Measurements from ENCODE around the gene FCRL5. TPM values are rescaled to one million over a fixed set of nuclear protein-coding genes. Genes with fewer than 3 reads are reported as not detected.

FCRL5 gene
- total RNA-seq, 1 experiment from 2014 or later: not detected

DNA sequence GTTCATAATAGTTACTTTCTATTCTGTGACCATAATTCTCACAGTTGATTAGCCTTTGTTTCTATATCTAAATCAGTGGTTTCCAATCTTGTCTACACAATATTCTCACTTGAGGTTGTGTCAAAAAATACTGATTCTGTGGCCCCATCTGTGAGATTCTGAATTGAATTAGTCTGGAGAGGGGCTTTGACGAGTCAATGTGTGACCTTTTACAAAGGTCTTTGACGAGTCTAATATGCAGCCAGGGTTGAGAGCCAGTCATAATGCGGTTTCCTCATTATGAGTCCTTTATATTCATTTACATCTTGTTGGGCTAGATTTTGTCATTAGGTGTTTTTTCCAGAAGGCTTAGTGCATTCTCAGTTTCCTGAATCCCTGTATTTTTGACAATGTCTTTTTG lies 19.7 kb downstream of the FCRL5 start:
- Histone ChIP-seq H3K9me3 (ENCODE audit: insufficient read depth, low read depth) (no peaks in the 10 kb centered on the region), H4K20me1 (ENCODE audit: insufficient read depth) (no peaks in the 10 kb centered on the region), H3K4me2 (no peak overlapping the region), H3K79me2 (ENCODE audit: low read depth) (no peaks in the 10 kb centered on the region), H3K27me3 (ENCODE audit: insufficient read depth, low read depth) (no peaks in the 10 kb centered on the region), H3K36me3 (ENCODE audit: low read depth) (no peaks in the 10 kb centered on the region), H3K4me3 (no peak overlapping the region), H3K9me2 (ENCODE audit: insufficient read depth) (no peaks in the 10 kb centered on the region), H2AFZ (no peak overlapping the region), H3F3A (ENCODE audit: insufficient read depth, low read depth) (no peaks in the 10 kb centered on the region), H3K27ac (no peak overlapping the region), H3K4me1 (replicated peaks; ENCODE audit: insufficient read depth) (no peaks in the 10 kb centered on the region)
- intact Hi-C loops (cut with micrococcal nuclease; ENCODE audit: unreplicated experiment): no loop called here
- DNase-seq: no peak
- ChIA-PET POLR2A (ENCODE audit: unreplicated experiment) (no interaction called here), CTCF (no interaction called here)
- BruUV-seq (replicated peaks): no TSS peak
- no peak for TF ChIP-seq EZH2 (IDR thresholded peaks at IDR 0.05; ENCODE audit: low read depth)
- TF ChIP-seq, protein P1, sequence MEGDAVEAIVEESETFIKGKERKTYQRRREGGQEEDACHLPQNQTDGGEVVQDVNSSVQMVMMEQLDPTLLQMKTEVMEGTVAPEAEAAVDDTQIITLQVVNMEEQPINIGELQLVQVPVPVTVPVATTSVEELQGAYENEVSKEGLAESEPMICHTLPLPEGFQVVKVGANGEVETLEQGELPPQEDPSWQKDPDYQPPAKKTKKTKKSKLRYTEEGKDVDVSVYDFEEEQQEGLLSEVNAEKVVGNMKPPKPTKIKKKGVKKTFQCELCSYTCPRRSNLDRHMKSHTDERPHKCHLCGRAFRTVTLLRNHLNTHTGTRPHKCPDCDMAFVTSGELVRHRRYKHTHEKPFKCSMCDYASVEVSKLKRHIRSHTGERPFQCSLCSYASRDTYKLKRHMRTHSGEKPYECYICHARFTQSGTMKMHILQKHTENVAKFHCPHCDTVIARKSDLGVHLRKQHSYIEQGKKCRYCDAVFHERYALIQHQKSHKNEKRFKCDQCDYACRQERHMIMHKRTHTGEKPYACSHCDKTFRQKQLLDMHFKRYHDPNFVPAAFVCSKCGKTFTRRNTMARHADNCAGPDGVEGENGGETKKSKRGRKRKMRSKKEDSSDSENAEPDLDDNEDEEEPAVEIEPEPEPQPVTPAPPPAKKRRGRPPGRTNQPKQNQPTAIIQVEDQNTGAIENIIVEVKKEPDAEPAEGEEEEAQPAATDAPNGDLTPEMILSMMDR (conservative IDR thresholded peaks at IDR 0.05): no peak

DNA sequence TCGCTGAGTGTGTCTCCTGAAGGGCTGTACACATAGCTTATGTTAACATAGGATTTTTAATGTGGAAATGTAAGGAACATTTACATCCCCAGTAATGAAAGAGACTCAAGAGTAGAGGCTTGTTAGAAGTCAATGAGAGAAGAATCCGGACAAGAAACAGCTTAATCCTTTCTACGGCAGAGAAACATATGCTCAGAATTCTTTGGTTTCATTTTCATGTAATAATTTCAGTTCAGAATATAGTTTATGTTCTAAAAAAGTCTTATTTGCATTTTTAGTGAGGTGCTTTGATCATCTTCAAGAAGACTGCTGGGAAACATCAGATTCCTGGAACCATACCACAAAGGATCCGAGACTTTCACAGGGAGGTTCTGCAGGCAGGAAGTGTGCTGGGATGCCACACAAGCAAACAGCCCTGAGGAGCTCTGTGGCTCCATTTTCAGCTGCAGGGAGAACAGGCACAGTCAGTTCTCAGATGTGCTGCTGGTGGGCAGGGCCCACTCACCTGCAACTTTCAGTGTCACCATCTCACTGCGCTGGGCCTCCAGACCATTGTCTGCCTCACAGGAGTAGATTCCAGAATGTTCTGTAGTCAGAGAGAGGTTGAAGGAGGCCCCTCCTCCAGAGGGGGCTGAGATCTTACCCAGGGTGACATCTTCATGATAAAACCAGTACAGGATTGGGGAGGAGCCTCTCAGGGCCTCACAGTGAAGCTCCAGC lies 28.4 kb downstream of the FCRL5 start:
- BruUV-seq (replicated peaks): no TSS peak
- H3K9me3 ChIP-seq (ENCODE audit: insufficient read depth, low read depth): no peaks in the 10 kb centered on the region
- H3K4me3 ChIP-seq: no peak overlapping the region
- POLR2A ChIA-PET (ENCODE audit: unreplicated experiment): no interaction called here
- H3K79me2 ChIP-seq (ENCODE audit: low read depth): no peaks in the 10 kb centered on the region
- peaks cover 8% of the 10 kb centered on the region; the same call in 1 of the 2 replicates for H3K27me3 ChIP-seq (ENCODE audit: insufficient read depth, low read depth)
- CTCF ChIA-PET: no interaction called here
- no peak overlapping the region for H2AFZ ChIP-seq
- H3F3A ChIP-seq (ENCODE audit: insufficient read depth, low read depth): no peaks in the 10 kb centered on the region
- no peaks in the 10 kb centered on the region for H3K36me3 ChIP-seq (ENCODE audit: low read depth)
- H3K9me2 ChIP-seq (ENCODE audit: insufficient read depth): no peaks in the 10 kb centered on the region
- no peak for TF ChIP-seq EZH2 (IDR thresholded peaks at IDR 0.05; ENCODE audit: low read depth)
- TF ChIP-seq, protein P1 (conservative IDR thresholded peaks at IDR 0.05): no peak
- DNase-seq: no peak
- no peaks in the 10 kb centered on the region for H4K20me1 ChIP-seq (ENCODE audit: insufficient read depth)
- no peak overlapping the region for H3K4me2 ChIP-seq
- no peak overlapping the region for H3K27ac ChIP-seq
- no peaks in the 10 kb centered on the region for H3K4me1 ChIP-seq (replicated peaks; ENCODE audit: insufficient read depth)
- intact Hi-C loops (cut with micrococcal nuclease; ENCODE audit: unreplicated experiment): no loop called here

DNA sequence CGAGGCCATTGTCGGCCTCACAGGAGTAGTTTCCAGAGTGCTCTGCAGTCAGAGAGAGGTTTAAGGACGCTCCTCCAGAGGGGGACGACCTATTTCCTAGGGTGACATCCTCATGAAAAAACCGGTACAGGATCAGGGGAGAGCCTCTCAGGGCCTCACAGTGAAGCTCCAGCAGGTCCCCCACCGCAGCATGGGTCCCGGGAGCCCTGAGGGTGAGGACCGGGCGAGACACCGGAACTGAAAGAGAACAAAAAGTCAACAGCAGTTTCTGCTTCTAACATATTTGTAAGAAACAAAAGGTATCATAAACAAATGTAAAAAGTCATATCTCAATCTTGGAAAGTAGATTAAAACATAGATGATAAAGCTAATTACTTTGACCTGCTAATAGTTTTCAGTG lies 31.3 kb downstream of the FCRL5 start:
- Histone ChIP-seq H3K36me3 (ENCODE audit: low read depth) (no peaks in the 10 kb centered on the region), H3K27me3 (ENCODE audit: insufficient read depth, low read depth) (peaks cover 8% of the 10 kb centered on the region; the same call in 1 of the 2 replicates), H3K4me3 (no peak overlapping the region), H3K27ac (no peak overlapping the region), H3K79me2 (ENCODE audit: low read depth) (no peaks in the 10 kb centered on the region), H2AFZ (no peak overlapping the region), H3K4me2 (no peak overlapping the region), H4K20me1 (ENCODE audit: insufficient read depth) (no peaks in the 10 kb centered on the region), H3K4me1 (replicated peaks; ENCODE audit: insufficient read depth) (no peaks in the 10 kb centered on the region), H3K9me2 (ENCODE audit: insufficient read depth) (no peaks in the 10 kb centered on the region), H3F3A (ENCODE audit: insufficient read depth, low read depth) (no peaks in the 10 kb centered on the region), H3K9me3 (ENCODE audit: insufficient read depth, low read depth) (no peaks in the 10 kb centered on the region)
- intact Hi-C loops (cut with micrococcal nuclease; ENCODE audit: unreplicated experiment): no loop called here
- no TSS peak for BruUV-seq (replicated peaks)
- TF ChIP-seq, protein P1 (conservative IDR thresholded peaks at IDR 0.05): no peak
- TF ChIP-seq EZH2 (IDR thresholded peaks at IDR 0.05; ENCODE audit: low read depth): no peak
- DNase-seq: no peak
- ChIA-PET POLR2A (ENCODE audit: unreplicated experiment) (no interaction called here), CTCF (no interaction called here)
